ENCODE results near the gene CSNK1A1L.

Gene CSNK1A1L

GRCh38 chr13:37141011-37141410, 35.5 kb upstream of the CSNK1A1L start:
- Mint-ChIP-seq H3K36me3 (ENCODE audit: low read depth) (no peaks in the 10 kb centered on the region), H3K4me3 (no peak overlapping the region), H3K9me3 (peaks cover 3% of the 10 kb centered on the region), H3K4me1 (peaks cover 34% of the 10 kb centered on the region), H3K27ac (peak overlapping the region in 1 of 3 experiments; percentile 20), H3K27me3 (ENCODE audit: low read depth) (no peaks in the 10 kb centered on the region)
- TF ChIP-seq, protein P1, sequence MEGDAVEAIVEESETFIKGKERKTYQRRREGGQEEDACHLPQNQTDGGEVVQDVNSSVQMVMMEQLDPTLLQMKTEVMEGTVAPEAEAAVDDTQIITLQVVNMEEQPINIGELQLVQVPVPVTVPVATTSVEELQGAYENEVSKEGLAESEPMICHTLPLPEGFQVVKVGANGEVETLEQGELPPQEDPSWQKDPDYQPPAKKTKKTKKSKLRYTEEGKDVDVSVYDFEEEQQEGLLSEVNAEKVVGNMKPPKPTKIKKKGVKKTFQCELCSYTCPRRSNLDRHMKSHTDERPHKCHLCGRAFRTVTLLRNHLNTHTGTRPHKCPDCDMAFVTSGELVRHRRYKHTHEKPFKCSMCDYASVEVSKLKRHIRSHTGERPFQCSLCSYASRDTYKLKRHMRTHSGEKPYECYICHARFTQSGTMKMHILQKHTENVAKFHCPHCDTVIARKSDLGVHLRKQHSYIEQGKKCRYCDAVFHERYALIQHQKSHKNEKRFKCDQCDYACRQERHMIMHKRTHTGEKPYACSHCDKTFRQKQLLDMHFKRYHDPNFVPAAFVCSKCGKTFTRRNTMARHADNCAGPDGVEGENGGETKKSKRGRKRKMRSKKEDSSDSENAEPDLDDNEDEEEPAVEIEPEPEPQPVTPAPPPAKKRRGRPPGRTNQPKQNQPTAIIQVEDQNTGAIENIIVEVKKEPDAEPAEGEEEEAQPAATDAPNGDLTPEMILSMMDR (IDR thresholded peaks at IDR 0.05; ENCODE audit: unreplicated experiment in 3 of 3) = no peak

DNA sequence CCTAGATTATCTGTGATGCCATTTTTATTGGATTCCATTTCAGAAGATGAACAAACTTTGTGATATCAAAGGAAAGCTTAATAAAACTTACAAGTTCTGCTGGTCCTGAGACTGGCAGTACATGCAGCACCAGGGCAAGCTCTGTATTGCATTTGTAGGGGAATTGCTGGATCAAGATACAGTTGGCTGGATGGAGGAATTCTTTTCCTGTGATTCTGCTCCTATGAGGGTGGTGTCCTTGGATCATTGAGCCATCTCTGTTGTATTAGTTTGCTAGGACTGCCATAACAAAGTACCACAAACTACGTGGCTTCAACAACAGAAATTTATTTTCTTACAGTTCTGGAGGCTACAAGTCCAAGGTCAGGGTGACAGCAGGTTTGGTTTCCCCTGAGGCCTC, 33.9 kb upstream of the CSNK1A1L start:
- no peaks in the 10 kb centered on the region for H3K27me3 Mint-ChIP-seq (ENCODE audit: low read depth)
- no peaks in the 10 kb centered on the region for H3K36me3 Mint-ChIP-seq (ENCODE audit: low read depth)
- TF ChIP-seq, protein P1 (IDR thresholded peaks at IDR 0.05; ENCODE audit: unreplicated experiment in 3 of 3) = no peak

GRCh38 chr13:37138926-37139325, 33.5 kb upstream of the CSNK1A1L start:
- Mint-ChIP-seq H3K36me3 (ENCODE audit: low read depth) (no peaks in the 10 kb centered on the region), H3K27ac (peak overlapping the region; percentile 44 to 92 (median 49)), H3K9me3 (no peaks in the 10 kb centered on the region), H3K4me1 (peaks cover 35% of the 10 kb centered on the region), H3K4me3 (no peak overlapping the region), H3K27me3 (ENCODE audit: low read depth) (no peaks in the 10 kb centered on the region)
- TF ChIP-seq, protein P1 (IDR thresholded peaks at IDR 0.05; ENCODE audit: unreplicated experiment in 3 of 3) = no peak

More for the DNA sequence above, 33.9 kb upstream of the CSNK1A1L start:
- Mint-ChIP-seq H3K9me3 (no peaks in the 10 kb centered on the region), H3K4me1 (peaks cover 35% of the 10 kb centered on the region), H3K4me3 (no peak overlapping the region), H3K27ac (peak overlapping the region; percentile 44 to 92 (median 49))

GRCh38 chr13:37138169-37138568, 32.7 kb upstream of the CSNK1A1L start:
- Mint-ChIP-seq H3K27ac (peak overlapping the region; percentile 70 to 92 (median 78)), H3K27me3 (ENCODE audit: low read depth) (no peaks in the 10 kb centered on the region), H3K4me1 (peaks cover 34% of the 10 kb centered on the region), H3K9me3 (no peaks in the 10 kb centered on the region), H3K4me3 (no peak overlapping the region), H3K36me3 (ENCODE audit: low read depth) (no peaks in the 10 kb centered on the region)
- TF ChIP-seq, protein P1 (IDR thresholded peaks at IDR 0.05; ENCODE audit: unreplicated experiment in 3 of 3) = peak in 2 of 3 experiments; percentile 14 to 18

DNA sequence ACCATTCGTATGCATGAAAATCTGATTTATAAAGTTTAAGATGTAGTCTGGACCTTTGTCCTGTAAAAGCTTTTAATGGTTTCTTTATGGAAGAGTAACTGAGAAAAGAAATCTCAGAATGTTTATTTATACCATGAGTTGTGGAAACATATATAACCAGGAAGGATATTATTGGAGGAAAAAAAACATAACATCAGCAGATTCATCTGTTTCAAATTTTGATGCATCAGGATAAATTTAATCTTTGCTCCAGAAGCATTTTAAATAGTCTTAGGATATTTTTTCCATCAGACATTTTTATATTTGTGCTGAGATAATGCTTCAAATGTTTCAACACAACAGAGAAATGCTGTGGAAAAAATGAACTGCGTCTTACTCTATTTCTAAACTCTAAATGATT, 31.2 kb upstream of the CSNK1A1L start:
- H3K36me3 Mint-ChIP-seq (ENCODE audit: low read depth) = no peaks in the 10 kb centered on the region
- H3K4me3 Mint-ChIP-seq = no peak overlapping the region
- H3K9me3 Mint-ChIP-seq = no peaks in the 10 kb centered on the region
- H3K27me3 Mint-ChIP-seq (ENCODE audit: low read depth) = no peaks in the 10 kb centered on the region
- H3K27ac Mint-ChIP-seq = peak overlapping the region in 2 of 3 experiments; percentile 55 to 92
- peaks cover 34% of the 10 kb centered on the region for H3K4me1 Mint-ChIP-seq
- TF ChIP-seq, protein P1 (IDR thresholded peaks at IDR 0.05; ENCODE audit: unreplicated experiment in 3 of 3) = no peak

- Mint-ChIP-seq H3K36me3 (ENCODE audit: low read depth) (no peaks in the 10 kb centered on the region), H3K4me3 (no peak overlapping the region), H3K27ac (peak overlapping the region in 2 of 3 experiments; percentile 55 to 92), H3K4me1 (peaks cover 34% of the 10 kb centered on the region), H3K9me3 (no peaks in the 10 kb centered on the region), H3K27me3 (ENCODE audit: low read depth) (no peaks in the 10 kb centered on the region)
- TF ChIP-seq, protein P1 (IDR thresholded peaks at IDR 0.05; ENCODE audit: unreplicated experiment in 3 of 3) = no peak
Observed at GRCh38 chr13:37136187-37136586, 30.7 kb upstream of the CSNK1A1L start.

Measured in nephron (organoid).